CD4-positive, alpha-beta T cell treated with Interleukin-6 at 100 ng/mL for 8 hours (primary cell): ENCODE data around the gene NAT16.
"Not testable (repeated sequence)": the region's sequence is repeated elsewhere in the genome, so short reads cannot be mapped to it uniquely, and the experiment has no call there.

Experiments used
- DNase-seq: peaks from one replicate; pipeline ENCODE4 v3.0.0-alpha.2; 2020; ENCODE audit warnings: mixed read lengths, low spot score

The NAT16 gene

DNA sequence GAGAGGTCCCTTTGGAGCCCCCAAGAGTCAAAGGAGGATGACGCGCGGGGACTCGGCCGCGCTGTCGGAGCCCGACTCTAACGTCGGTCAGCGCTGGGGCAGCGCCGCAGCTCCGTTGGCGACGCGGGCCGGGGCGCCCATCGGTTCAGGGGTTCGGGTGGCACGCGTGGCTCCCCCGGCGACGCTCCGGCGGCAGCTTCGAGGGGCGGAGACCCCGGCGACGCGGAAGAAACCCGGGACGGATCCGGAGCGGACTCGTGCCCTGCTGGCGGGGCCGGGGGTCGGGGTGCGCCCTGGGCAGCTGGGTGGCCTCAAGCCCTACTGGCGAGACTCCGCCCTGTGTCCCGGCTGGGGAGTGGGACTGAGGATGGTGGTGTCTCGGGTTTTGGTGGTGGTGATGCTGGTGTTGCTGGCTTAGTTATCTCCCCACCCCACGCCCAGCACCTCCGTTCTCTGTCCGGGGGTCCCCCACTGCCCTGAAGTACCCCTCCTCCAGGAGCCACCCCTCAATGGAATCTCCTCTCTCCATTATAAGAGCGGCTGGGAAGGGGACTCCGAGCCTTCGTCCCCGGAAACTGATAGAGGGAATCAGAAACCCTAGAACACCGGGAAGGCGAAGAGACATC is at the start of gene NAT16:
TSS of gene NAT16 (minus strand) at position 164 of the 626 bp plus-strand sequence. CDS start 5,486 bp downstream, outside the sequence.
- DNase-seq: no peak

DNA sequence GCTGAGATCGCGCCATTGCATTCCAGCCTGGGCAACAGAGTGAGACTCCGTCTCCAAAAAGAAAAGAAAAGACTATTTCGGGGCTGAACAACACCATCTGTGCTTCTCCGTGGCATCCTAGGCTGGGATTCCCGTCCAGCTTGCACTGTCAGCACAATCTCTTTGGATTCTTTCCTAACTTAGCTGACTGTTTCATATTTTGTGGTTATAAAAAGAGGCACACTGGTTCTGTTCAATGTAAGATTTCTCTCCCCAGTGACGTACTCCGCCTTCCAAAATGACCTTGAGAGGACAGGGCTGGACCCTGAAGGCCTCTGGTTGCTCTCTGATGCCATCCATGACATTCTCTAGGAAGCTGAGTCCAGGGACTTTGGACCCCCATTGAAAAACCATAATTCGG is 46.6 kb upstream of the NAT16 start:
- DNase-seq: no peak

DNA sequence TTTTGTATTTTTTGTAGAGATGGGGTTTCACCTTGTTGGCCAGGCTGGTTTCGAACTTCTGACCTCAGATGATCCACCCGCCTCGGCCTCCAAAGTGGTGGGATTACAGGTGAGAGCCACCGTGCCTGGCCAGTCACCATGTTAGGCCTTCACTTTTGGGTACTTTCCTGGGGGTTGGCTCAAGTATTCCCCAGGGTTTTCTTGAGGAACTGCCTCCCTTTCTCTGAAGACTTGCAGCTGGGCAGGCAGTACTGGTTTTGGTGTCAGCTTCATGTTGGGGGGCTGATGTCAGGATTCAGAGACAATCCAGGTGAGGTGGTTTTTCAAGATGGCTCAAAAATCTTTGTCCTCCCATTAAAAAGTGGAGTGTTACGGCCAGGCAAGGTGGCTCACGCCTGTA is 45.6 kb upstream of the NAT16 start:
- DNase-seq: no peak

DNA sequence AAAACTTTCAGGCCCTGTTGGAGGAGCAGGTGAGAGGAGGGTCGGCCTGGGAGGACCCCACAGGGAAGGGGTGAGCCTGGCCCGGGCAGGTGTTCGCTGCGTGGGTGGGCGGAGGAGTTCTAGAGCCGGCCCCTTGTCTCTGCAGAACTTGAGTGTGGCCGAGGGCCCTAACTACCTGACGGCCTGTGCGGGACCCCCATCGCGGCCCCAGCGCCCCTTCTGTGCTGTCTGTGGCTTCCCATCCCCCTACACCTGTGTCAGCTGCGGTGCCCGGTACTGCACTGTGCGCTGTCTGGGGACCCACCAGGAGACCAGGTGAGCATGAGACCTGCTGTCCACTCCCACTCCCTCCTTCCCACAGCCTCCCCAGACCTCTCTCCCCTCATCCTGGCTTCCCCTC is 43.4 kb upstream of the NAT16 start:
- no peak for DNase-seq

DNA sequence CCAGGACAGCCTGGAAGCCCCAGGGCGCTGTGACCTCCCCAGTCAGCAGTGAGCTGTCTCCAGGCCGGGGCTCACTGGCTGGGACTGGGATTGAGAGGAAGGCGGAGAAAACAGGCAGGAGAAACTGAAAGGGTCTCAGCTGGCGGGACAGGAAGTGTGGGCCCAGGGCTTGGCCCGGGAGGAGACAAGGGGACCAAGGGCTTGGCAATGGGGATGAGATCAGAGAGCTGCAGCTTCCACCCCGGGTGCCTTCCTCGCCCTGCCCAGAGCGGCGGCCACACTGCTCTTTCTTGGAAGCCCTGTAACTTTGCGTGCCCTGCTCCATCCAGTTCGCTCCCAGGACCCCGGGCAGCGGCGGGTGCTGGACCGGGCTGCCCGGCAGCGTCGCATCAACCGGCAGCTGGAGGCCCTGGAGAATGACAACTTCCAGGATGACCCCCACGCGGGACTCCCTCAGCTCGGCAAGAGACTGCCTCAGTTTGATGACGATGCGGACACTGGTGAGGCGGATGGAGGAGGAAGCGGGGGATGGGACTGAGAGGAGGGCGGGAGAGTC is 42.3 kb upstream of the NAT16 start:
- no peak for DNase-seq

DNA sequence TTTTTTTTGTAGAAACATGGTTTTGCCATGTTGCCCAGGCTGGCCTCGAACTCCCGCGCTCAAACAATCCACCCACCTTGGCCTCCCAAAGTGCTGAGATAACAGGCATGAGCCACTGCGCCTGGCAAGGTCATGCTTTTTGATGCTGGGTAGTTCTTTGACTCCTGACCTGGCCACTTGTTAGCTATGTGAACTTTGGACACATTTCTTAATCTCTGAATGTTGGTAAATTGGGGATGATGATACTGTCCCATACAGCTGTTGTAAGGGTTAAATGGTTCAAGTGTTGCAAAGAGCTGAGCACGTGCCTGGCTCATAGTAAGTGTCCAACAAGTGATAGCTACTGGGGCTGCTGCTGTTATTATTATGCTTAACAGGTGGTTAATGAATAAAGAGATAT is 40.2 kb upstream of the NAT16 start:
- DNase-seq: no peak

DNA sequence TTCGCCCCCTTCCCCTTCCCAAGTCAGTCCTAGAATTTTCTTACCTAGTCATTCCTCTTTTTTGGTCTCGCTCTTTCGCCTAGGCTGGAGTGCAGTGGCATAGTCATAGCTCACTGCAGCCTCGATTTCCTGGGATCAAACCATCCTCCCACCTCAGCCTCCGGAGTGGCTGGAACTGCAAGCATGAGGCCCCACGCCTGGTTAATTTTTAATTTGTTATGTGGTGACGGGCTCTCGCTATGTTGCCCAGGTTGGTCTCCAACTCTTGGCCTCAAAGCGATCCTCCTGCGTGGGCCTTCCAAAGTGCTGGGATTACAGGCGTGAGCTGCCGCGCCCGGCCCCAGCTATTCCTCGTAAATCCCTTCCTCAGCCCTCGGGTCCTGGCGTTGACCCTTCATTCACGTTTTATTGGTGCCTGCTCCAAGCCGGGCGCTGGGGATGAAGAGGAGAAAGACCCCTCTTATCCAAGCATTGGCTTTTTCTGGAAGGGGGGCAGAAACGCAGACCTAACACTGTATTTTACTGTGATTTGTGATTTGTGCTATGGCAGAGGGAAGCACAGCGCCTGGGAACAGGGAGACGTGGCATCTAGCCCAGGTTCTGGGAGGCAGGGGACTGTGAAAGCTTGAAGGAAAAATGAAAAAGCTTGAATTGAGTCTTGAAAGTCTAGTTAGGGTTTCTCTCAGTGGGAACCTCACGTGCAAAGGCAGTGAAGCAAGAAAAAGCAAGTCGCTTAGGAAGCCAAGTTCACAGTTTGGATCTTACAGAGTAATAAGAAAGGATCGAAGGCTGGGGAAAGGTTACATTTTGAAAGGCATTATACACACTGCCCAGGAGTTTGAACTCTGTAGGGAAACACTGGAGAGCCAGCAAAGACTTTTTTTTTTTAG is 38.4 kb upstream of the NAT16 start:
- DNase-seq: no peak

DNA sequence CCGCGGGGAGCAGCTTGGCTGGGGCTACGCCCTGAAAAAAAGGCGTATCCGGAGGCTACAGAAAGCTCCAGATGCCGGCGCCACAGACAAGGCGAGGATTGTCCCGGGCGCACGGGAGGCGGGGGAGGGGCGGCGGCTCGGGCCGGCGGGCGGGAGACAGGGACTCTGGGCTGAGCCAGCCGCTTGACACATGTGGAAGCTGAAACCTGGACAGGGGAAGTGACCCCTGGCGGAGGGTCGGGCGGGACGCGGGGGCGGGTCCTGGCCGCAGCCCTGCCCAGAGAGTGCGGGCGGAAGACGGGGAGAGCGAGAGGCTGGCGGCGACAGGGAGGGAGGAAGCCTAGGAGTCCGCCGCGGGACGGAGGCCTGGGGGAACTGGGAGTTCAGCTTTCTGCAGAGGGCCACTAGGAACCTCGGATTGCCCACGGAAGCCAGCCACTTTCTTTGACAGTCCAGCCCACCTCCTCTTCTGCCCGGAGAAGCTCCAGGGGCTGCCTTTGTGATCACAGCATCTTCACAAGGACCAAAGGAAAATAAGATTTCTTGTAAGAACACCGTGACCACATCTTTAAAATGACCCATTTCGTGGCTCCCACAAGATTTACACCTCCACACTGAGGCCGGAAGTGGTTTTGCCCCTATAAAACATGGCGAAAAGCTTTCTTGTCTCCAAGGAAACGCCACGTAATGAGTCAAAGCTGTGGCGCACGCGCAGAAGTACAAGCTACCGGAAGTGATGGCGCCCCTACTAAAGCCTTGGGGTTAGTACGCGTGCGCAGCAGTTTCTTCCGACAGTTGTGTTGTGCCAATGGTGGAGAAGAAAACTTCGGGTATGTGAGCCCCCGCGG is 37.5 kb upstream of the NAT16 start, which contains the start of the genes PLOD3 and ZNHIT1:
TSS of gene PLOD3 (minus strand) at position 194 of the 848 bp plus-strand sequence. CDS start 307 bp downstream, outside the sequence.
TSS of gene ZNHIT1 (plus strand) at position 778 of the 848 bp plus-strand sequence. CDS start at position 809, 31 bp downstream.
- DNase-seq: peak; percentile 96

DNA sequence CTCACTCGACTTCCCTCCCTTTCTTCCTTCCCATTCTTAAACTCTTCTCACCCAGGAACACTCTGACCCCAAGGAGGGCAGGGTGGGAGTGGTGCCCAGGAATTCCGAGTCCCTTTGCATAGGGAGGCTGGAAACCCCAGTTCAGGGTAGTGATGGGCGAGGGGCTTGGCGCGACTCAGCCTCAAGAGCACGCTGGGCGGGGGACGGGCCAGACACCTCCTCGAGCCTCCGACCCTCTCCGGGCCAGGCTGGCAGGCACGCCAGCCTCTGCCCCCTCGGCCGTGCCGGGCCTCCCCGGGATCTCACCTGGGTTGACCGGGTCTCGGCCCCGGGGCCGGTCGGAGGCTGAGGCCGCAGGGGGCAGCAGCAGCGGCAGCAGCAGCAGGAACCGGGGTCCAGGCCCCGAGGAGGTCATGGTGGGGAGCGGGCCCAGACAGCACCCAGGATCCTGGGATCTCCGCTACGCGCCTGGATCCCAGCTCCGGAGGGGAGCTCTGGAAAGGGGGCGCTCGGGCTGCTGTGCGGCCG is 36.8 kb upstream of the NAT16 start:
- DNase-seq: no peak

DNA sequence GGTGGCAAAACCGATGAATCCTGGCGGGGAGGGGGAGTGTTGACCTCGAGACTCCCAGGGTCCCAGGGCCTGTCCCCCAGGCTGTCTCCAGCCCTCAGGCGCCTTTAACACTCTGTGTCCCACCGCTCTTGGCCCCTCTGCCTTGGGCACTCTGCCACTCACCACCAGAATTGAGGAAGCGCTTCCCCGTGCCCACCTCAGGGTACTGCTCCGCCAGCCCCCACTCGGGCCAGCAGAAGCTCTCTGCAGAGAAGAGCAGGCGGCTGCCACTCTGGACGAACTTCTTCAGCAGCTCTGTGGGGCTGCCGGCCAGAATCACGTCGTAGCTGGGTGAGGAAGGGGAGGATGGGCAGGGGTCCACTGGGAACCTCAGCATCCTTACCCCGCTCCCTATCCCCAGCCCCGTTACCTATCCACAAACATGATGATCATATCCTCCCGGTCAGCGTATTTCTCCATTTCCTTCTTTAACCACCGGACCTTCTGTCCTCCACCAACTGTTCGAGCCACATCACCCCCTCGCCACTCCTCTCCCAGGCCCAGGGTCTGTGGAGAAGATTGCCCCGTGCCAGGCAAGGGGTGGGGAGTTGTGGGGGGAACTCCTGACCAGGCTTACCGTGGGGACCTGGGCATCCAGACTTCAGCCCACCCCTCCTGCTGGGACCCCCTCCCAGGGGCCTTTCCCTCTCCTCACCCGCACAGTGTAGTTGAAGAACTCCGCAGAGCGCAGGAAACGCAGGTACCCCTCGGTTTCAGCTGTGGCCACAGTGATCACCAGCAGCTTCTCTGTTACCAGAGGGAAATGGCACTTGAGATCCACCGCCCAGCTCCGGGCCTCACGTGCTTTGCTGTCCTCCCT is 36.1 kb upstream of the NAT16 start:
- DNase-seq: no peak

DNA sequence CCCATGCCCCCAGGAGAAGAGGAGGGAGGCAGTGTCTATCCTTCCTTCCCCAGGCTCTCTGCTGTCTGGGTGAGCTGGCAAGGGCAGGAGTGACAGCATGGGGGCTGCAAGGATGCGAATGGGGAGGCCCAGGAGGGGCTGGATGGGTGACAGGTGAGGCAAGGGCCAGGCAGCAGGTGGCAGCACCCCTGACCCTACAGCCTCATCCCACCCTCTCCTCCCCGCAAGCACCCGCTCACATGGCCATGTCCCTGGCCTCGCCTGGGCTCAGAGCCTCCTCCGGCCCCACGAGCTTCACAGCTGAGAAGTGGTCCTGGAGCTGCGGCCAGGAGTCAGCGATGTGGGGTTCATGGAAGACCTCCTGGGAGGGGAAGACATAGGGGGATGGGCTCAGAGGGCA is 31.9 kb upstream of the NAT16 start:
- no peak for DNase-seq

DNA sequence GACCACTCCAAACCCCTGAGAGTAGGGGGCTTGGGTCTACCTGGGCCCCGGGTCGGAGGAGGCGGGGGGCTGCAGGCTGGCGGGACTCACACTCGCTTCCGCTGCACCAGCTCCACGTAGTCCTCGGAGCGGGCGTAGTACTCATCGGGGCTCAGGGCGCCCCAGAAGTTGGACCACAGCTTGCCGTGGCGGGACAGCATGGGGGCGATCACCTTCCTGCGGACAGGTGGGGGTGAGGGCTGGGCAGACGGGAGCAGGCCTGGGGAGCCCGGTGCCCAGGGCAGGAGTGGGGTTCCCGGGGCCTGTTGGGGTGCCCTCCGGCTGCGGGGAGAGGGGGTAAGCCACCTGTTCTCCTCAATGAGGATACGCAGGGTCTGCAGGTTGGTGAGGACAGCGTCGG is 31.4 kb upstream of the NAT16 start:
- DNase-seq: no peak

DNA sequence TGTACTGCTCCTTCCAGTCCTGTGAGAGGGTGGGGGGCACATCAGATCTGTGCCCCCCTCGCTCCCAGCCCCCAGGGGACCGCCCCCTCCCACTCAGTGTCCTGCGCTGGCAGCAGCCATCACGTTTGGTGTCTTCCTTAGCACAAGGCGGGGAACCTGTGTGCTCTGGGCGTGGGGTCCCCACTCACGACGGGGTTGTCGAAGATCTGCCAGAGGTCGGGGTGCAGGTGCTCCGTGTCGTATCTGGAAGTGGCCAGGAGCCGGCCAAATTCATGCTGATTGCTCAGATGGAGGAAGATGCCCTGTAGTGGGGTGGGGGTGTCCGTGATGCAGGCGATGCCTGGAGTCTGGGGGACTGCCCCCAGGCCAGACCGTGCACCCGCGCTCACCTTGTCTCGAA is 30.1 kb upstream of the NAT16 start:
- no peak for DNase-seq

DNA sequence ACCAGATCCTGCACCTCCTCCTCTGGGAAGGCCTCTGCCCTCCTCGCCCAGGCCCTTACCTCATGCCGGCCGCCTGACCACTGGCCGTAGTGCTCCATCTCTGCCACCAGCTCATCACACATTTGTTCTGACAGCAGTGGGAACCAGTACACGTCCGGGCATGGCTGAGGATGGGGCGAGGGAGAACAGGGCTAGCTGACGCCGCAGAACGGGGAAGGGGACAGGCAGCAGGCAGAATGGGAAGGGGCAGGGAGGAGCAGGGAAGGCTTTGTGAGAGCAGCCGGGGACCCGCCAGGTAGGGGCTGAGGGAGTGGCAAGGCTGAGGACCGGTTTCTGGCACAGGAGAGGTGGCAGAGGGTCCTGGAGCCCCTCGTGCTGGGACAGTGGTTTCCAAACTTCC is 28.7 kb upstream of the NAT16 start:
- DNase-seq: no peak

DNA sequence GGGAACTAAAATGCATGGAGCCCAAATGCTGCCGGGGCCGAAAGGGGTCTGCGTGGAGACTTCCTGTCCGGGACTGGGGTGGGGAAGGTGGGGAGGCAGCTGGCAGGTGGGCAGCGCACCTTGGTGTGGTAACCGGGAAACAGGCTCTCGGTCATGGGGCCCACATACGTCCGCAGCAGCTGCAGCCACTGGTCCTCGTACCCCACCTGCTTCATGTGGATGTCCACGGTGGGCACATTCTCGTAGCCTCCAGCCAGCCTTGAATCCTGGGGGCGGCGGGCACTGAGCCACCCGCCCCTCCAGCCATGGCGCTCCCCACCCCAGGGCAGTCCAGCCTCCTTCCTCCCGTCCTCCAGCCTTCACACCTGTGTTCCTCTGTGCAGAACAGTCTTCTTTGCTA is 27.4 kb upstream of the NAT16 start:
- no peak for DNase-seq

DNA sequence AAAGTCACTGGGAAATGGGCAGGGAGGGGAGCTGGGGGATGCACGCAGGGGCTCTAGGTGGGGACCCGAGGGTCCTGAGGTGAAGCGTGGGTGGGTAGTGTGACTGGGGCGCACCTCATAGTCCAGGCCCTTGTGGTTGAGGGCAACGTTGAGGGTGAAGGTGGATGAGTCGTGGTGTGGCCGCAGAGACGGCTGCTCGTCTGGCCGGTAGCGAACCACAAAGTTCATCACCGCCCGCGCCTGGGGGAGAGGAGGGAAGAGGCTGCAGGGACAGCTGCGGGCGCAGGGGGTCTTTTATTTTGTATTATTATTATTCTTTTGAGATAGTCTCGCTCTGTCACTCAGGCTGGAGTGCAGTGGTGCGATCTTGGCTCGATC is 26.6 kb upstream of the NAT16 start:
- no peak for DNase-seq

DNA sequence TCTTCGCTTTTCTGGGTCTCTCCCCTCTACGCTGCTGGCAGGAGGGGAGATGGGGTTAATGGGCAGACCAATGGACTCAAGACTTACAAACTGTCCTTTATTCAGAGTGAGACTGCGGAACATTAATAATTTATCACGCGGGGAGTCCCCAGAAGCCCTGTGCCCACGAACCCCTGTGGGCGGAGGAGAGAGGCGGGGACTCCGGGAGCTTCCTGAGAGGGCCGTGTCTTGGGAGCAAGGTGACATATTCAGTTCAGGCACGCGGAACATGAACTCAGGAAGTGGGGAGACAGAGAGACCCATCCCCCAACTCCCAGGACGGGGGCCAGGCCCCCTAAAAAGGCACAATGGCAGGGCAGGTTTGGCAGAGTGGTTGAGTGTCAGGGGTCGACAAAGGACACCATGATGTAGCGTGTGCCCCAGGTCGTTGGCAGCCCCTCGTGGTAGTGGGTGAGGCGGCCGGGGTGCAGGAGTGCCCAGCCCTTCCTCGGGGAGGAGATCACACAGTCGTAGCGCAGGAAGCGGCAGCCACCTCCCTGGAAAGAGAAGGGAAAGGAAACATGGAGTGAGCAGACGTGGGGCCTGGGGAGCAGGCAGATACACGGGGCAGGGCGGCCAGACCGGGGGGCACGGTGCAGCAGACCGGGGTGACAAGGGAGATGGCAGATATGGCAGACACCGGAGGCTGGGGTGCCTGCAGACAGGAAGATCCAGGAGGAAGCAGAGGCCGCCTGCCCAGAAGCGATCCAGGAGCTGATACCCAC is 26.0 kb upstream of the NAT16 start:
- no peak for DNase-seq

DNA sequence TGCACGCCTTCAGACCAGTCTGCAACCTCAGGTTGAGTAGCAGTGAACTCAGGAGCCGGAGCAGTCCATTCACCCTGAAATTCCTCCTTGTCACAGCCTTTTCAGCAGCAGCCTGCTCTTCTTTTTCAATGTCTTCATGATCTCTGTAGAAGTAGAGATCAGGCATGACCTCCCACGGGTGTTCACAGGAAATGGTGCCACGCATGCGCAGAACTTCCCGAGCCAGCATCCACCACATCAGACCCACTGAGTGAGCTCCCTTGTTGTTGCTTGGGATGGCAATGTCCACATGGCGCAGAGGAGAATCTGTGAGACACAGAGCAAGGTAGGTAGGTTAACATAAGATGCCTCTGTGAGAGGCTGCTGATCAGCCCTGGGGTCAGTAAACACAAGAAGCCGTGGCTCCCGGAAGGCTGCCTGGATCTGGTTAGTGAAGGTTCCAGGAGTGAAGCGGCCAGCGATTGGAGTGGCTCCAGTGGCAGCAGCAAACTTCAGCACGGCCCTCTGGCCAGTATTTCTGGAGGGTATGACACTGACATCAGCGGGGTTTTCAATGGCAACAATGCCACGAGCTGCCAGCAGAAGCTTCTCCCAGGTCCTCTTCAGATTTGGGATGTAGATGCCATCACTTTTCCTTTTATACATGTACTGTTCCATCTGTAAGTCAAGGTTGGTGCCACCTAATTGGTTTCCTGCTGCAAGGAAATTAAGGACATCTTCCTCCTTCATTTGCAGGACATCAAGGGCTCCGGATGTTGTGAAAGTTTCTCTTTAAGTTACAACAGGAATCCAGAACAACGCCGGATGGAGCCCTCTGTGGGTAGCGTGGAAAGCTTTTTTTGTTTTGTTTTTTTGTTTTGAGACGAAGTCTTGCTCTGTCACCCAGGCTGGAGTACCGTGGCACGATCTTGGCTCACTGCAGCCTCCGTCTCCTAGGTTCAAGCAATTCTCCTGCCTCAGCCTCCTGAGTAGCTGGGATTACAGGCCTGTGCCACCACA is 23.9 kb upstream of the NAT16 start:
- not testable (repeated sequence) for DNase-seq

DNA sequence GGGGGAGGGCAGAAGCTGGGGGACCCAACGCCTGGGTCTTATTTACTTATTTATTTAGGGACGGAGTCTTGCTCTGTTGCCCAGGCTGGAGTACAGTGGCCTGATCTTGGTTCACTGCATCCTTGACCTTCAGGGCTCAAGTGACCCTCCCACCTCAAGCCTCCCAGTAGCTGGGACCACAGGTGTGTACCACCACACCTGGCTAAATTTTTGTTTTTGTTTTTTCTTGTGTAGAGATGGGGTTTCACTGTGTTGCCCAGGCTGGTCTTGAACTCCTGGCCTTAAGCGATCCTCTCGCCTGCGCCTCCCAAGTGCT is 22.5 kb upstream of the NAT16 start:
- DNase-seq: no peak
